ENCODE measurements around the gene PARP16. TPM values are rescaled to one million over a fixed set of nuclear protein-coding genes. Genes with fewer than 3 reads are reported as not detected.

The PARP16 gene
- total and polyA plus RNA-seq, 3 donors from 2014 or later = 12.3 to 30.9 (median 24.3) TPM

DNA sequence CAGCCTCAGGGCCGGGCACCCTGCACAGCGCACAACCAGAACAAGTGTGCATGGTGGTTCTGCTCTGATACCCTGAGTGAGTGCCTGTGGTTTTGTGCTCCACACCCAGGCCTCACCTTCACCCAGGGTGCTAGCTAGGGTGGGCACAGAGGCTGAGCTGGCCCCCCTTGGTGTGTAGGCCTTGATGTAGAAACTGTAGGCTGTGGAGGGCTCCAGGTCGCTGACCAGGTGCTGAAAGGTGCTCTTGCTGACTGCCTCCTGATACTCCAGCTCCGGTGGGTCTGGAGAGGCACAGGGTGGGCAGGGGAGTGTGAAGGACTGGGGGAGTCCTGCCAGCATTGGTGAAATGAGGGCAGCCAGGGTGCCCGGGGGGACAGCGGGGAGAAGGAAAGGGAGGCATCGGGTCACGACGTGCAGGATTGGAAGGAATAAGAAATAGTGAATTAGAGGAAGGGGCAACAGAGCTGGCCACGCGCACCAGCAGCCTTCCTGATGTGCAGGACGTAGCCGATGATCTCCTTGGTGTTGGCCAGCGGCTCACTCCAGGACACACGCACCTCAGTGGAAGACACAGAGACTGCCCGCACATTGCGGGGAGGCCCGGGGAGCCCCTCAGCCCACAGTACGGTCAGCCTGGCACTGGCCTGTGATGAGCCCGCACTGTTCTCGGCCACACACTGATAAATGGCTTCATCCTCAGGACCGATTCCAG is 44.4 kb upstream of the PARP16 start:
- H3K27me3 ChIP-seq = no peaks in the 10 kb centered on the region
- H3K4me1 ChIP-seq = peaks cover 6% of the 10 kb centered on the region
- TF ChIP-seq POLR2A (IDR thresholded peaks at IDR 0.05) = no peak
- TF ChIP-seq, protein P1, sequence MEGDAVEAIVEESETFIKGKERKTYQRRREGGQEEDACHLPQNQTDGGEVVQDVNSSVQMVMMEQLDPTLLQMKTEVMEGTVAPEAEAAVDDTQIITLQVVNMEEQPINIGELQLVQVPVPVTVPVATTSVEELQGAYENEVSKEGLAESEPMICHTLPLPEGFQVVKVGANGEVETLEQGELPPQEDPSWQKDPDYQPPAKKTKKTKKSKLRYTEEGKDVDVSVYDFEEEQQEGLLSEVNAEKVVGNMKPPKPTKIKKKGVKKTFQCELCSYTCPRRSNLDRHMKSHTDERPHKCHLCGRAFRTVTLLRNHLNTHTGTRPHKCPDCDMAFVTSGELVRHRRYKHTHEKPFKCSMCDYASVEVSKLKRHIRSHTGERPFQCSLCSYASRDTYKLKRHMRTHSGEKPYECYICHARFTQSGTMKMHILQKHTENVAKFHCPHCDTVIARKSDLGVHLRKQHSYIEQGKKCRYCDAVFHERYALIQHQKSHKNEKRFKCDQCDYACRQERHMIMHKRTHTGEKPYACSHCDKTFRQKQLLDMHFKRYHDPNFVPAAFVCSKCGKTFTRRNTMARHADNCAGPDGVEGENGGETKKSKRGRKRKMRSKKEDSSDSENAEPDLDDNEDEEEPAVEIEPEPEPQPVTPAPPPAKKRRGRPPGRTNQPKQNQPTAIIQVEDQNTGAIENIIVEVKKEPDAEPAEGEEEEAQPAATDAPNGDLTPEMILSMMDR (IDR thresholded peaks at IDR 0.05) = no peak
- H3K36me3 ChIP-seq (ENCODE audit: low read depth, missing control alignments) = no peaks in the 10 kb centered on the region
- intact Hi-C loops (cut with DNase I; ENCODE audit: low total_unique reads) = loop anchor here (10.0 kb wide), 1 partner anchor 864 kb away; no protein-coding TSS in a partner anchor
- WGBS, 2 donors = 91 to 93% methylated on average over 22 of the region's 22 CpGs
- no peak for DNase-seq
- no peak overlapping the region for H3K27ac ChIP-seq
- no peaks in the 10 kb centered on the region for H3K9me3 ChIP-seq
- H3K4me3 ChIP-seq = no peak overlapping the region

DNA sequence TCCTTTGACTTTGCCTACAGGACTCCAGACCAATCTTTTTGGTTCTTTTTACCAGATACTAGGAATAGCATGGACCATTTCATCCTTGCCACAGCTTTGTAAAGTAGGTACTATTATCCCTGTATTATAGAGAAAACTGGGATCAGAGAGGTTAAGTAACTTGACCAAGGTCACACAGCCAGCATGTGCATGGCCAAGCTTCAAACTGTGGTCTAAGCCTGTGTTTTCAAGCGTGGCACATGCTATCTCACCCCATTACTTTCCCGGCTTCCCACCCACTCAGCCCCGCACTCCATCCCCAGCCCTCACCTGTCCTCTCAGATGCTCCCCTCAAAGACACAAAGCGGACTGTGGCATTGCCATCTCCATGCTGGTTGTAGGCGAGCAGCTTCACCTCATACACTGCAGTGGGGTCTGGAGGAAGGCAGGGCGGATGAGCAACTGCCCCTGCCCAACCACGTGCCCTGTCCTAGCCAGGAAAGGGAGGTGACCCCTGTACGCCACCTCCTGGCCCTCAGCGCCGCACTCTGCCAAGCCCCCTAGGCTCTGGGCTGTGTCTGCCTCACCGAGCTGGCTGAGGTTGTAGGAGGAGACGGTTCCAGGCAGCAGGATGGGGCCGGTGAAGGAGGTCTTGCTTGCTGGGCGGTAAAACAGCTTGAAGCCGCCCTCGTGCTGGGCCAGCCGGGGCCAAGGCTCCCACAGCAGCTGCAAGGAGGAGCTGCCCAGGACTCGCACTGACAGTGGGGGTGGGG is 43.5 kb upstream of the PARP16 start:
- H3K4me1 ChIP-seq = peaks cover 6% of the 10 kb centered on the region
- TF ChIP-seq, protein P1 (IDR thresholded peaks at IDR 0.05) = no peak
- TF ChIP-seq POLR2A (IDR thresholded peaks at IDR 0.05) = no peak
- H3K27ac ChIP-seq = no peak overlapping the region
- H3K36me3 ChIP-seq (ENCODE audit: low read depth, missing control alignments) = no peaks in the 10 kb centered on the region
- H3K9me3 ChIP-seq = no peaks in the 10 kb centered on the region
- WGBS, 2 donors = 72 to 94% methylated on average over 3 to 18 of the region's 18 CpGs
- H3K27me3 ChIP-seq = no peaks in the 10 kb centered on the region
- no peak overlapping the region for H3K4me3 ChIP-seq
- no peak for DNase-seq
- intact Hi-C loops (cut with DNase I; ENCODE audit: low total_unique reads) = loop anchor here (10.0 kb wide), 1 partner anchor 865 kb away; no protein-coding TSS in a partner anchor

DNA sequence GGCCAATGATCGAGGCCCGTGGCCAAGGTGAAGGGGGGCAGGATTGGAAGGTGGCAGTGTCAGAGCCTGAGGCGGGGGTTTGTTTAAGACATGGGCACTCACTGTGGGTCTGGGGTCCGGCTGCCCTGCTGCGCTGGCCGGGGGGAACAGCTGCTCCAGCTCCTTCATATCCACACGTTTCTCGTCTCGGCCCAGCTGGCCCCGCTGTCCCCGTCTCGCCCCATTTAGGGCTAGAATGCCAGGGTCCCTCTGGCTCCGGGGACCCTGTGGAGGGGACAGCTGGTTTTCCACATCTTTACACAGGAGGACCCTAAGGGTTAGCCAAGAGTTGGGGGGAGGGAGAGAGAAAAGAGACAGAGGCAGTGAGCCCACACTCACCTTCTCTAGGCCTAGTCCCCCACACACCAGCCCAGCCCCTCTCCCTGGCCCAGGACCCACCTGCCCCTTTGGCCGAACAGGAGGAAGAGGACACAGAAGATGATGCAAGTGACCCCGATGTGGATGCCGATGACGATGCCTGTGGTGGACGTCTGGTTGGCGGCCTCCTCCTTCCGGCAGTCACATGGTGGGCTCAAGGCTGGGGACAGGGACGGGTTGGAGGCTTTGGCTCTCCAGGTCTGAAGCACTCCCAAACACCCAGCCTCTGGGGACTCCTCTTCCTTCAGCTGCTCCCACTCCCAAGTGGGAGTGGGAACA is 42.8 kb upstream of the PARP16 start:
- intact Hi-C loops (cut with DNase I; ENCODE audit: low total_unique reads) = no loop called here
- TF ChIP-seq, protein P1 (IDR thresholded peaks at IDR 0.05) = no peak
- TF ChIP-seq POLR2A (IDR thresholded peaks at IDR 0.05) = no peak
- no peaks in the 10 kb centered on the region for H3K36me3 ChIP-seq (ENCODE audit: low read depth, missing control alignments)

DNA sequence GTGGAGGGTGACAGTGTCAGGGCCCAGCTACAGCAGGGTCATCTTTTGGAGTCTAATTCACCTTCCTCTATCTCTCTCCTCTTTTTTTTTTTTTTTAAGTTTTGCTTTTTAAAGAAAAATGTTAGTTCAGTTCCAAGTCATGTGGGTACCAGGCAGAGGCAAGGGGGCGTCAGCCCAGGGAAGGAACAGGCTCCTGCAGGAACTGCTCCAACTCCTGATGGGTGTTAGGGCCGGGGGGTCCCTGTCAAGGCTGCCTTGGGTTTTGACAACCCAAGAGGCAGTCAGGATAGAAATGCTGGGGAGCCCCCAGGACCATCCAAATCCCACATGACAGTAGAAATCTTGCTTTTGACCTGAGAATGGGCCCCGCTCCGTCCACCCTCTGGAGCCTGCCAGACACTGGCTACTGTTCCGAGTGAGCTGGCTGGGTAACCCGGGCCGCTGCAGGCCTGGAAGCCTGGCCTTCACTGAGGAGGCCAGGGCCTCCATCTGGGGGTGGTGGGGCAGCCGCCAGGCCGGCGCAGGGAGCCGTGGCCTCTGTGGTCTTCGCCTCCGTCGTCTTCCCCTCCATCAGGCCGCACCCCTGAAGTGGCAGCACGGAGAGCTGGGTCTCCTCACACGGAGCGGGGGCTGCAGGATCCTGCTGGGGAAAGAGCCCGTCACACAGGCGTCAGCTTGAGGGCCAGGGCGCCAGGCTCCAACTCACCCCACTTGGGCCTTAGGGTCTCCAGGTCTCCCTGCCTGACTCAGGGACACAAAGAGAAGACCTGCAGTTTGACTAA is 42.0 kb upstream of the PARP16 start:
- Histone ChIP-seq H3K4me3 (no peak overlapping the region), H3K4me1 (peaks cover 3% of the 10 kb centered on the region), H3K27ac (no peak overlapping the region), H3K9me3 (no peaks in the 10 kb centered on the region), H3K27me3 (no peaks in the 10 kb centered on the region), H3K36me3 (ENCODE audit: low read depth, missing control alignments) (no peaks in the 10 kb centered on the region)
- no peak for DNase-seq
- TF ChIP-seq POLR2A (IDR thresholded peaks at IDR 0.05) = no peak
- TF ChIP-seq, protein P1 (IDR thresholded peaks at IDR 0.05) = no peak
- intact Hi-C loops (cut with DNase I; ENCODE audit: low total_unique reads) = no loop called here
- WGBS, 2 donors = 92 to 95% methylated on average over 2 to 21 of the region's 21 CpGs

More for the DNA sequence above, 42.8 kb upstream of the PARP16 start:
- no peak for DNase-seq
- no peak overlapping the region for H3K27ac ChIP-seq
- H3K27me3 ChIP-seq = no peaks in the 10 kb centered on the region
- 94 to 95% methylated on average over 20 to 21 of the region's 21 CpGs for WGBS, 2 donors
- H3K9me3 ChIP-seq = no peaks in the 10 kb centered on the region
- H3K4me1 ChIP-seq = peaks cover 6% of the 10 kb centered on the region
- H3K4me3 ChIP-seq = no peak overlapping the region

All from testis (tissue), 3 donors.